K562 (cell line): ENCODE measurements around the gene GMDS. TPM values are rescaled to one million over a fixed set of nuclear protein-coding genes. Genes with fewer than 3 reads are reported as not detected.

Experiments used
- ATAC-seq: fragments of 200-7000 bp; cut with Tn5 transposase; 3 replicates; pipeline ENCODE4 v1.9.1; 2020; ENCODE audit warnings: moderate library complexity
- BruUV-seq: library from RNA; stranded (reverse); fragments of 400-500 nt; replicated peaks from 2 replicates; lab custom pipeline; 2021; lab: Mats Ljungman, UMichigan
- CTCF ChIA-PET: fragments of 300-600 bp; formaldehyde crosslinking; extraction: SDS; loops from one replicate; lab custom pipeline; 2021; ENCODE audit warnings: low intra/inter-chr PET ratio; lab: Yijun Ruan, JAX
- POLR2A ChIA-PET: fragments of 300-600, 350-650 bp; sonication (Branson Sonifier 250); formaldehyde crosslinking; extraction: SDS; loops from one replicate; lab custom pipeline; 2021; ENCODE audit warnings: antibody characterized with exemption, inconsistent platforms; lab: Yijun Ruan, JAX
- DNase-seq, 4 experiments: peaks; one replicate each; pipeline versions ENCODE4 v3.0.0 to v3.0.0-alpha.2; 2011 to 2018; ENCODE audit warnings: low spot score in 3 of 4, mixed read lengths in 3 of 4; ENCODE audit errors: extremely low read depth in 1 of 4
- FAIRE-seq: peaks from 2 replicates; lab custom pipeline; 2011; peaks lifted over from hg19 to GRCh38; lab: Jason Lieb, UNC
- H2AFZ ChIP-seq: 2 replicates; pipeline ENCODE4 v1.6.0; 2011; ENCODE audit warnings: low read depth, low read length, control low read depth, inconsistent platforms
- H3K27ac ChIP-seq: fragments of 200-600 bp; 3 replicates; pipeline ENCODE4 v1.8.0; 2011; ENCODE audit warnings: low read depth, mild to moderate bottlenecking, control low read depth, inconsistent platforms, low read length, moderate library complexity, mixed read lengths; ENCODE audit errors: extremely low read depth
- H3K27me3 ChIP-seq, 2 experiments: fragments of 300-600 bp in 1 of 2; 2 replicates in 1 of 2; 3 replicates in 1 of 2; pipeline versions ENCODE4 v1.6.0 to v1.8.0; 2011; ENCODE audit warnings: inconsistent platforms in 2 of 2, low read length in 2 of 2, mild to moderate bottlenecking in 1 of 2, mixed read lengths in 1 of 2, moderate library complexity in 1 of 2; ENCODE audit not compliant: control insufficient read depth in 2 of 2, insufficient read depth in 2 of 2
- H3K36me3 ChIP-seq: fragments of 300-600 bp; 3 replicates; pipeline ENCODE4 v1.8.0; 2011; ENCODE audit warnings: mild to moderate bottlenecking, low read length, inconsistent platforms; ENCODE audit not compliant: control insufficient read depth, insufficient read depth
- H3K4me1 ChIP-seq, 2 experiments: fragments of 200-600 bp in 1 of 2; replicated peaks in 1 of 2; 2 replicates in 1 of 2; 3 replicates in 1 of 2; pipeline versions ENCODE4 v1.5.1 to v1.8.0; 2011; ENCODE audit warnings: inconsistent platforms in 2 of 2, low read length in 2 of 2, mild to moderate bottlenecking in 1 of 2, mixed read lengths in 1 of 2, moderate library complexity in 1 of 2; ENCODE audit not compliant: control insufficient read depth in 2 of 2, insufficient read depth in 2 of 2
- H3K4me2 ChIP-seq: 2 replicates; pipeline ENCODE4 v1.6.1; 2011; ENCODE audit warnings: low read length, control low read depth, inconsistent platforms, mixed read lengths; ENCODE audit not compliant: insufficient read depth
- H3K4me3 ChIP-seq: fragments of 200-600 bp; sonication (generic), shearing (Covaris generic); 2 replicates; pipeline ENCODE4 v1.5.1; 2016; ENCODE audit warnings: control low read depth, inconsistent platforms
- H3K79me2 ChIP-seq: fragments of 200-600 bp; 3 replicates; pipeline ENCODE4 v1.8.0; 2011; ENCODE audit warnings: low read length, inconsistent platforms; ENCODE audit not compliant: control insufficient read depth, insufficient read depth
- H3K9ac ChIP-seq, 2 experiments: 2 replicates each; pipeline versions ENCODE4 v1.6.0 to v1.6.1; 2011; ENCODE audit warnings: low read depth in 2 of 2, low read length in 2 of 2, control low read depth in 1 of 2, inconsistent platforms in 1 of 2, mild to moderate bottlenecking in 1 of 2, mixed read lengths in 1 of 2; ENCODE audit not compliant: insufficient read depth in 1 of 2
- H3K9me1 ChIP-seq: one replicate; pipeline ENCODE4 v1.6.0; 2011; ENCODE audit warnings: inconsistent platforms, mild to moderate bottlenecking, low read length, moderate library complexity; ENCODE audit not compliant: control insufficient read depth, insufficient read depth
- H3K9me3 ChIP-seq: replicated peaks from 2 replicates; pipeline ENCODE4 v1.5.1; 2011; ENCODE audit warnings: low read depth, low read length, inconsistent platforms; ENCODE audit not compliant: control insufficient read depth, insufficient read depth
- H4K20me1 ChIP-seq: replicated peaks from 2 replicates; pipeline ENCODE4 v1.6.1; 2011; ENCODE audit warnings: low read length, inconsistent platforms, mixed read lengths; ENCODE audit not compliant: control insufficient read depth, insufficient read depth
- ETS2 ChIP-seq: IDR thresholded peaks from 2 replicates; pipeline ENCODE4 v1.6.1; 2016; ENCODE audit warnings: borderline replicate concordance, missing genetic modification characterization, mild to moderate bottlenecking, moderate library complexity, missing compliant biosample characterization; ENCODE audit not compliant: poor library complexity, severe bottlenecking
- FOXJ2 ChIP-seq: fragments of 200-800 bp; sonication (Bioruptor generic); IDR thresholded peaks from 2 replicates; pipeline ENCODE4 v1.6.1; 2016; ENCODE audit warnings: missing genetic modification characterization, missing compliant biosample characterization
- HEY1 ChIP-seq: fragments of 250-450 bp; sonication (Bioruptor Pico); IDR thresholded peaks from 2 replicates; pipeline ENCODE4 v1.5.0; 2020; ENCODE audit warnings: mild to moderate bottlenecking, moderate library complexity, borderline replicate concordance
- KDM4B ChIP-seq, 2 experiments: fragments of 450-650 bp in 1 of 2; sonication (generic) in 1 of 2; IDR thresholded peaks; 2 replicates each; pipeline ENCODE4 v1.6.1; 2016 to 2017; ENCODE audit warnings: borderline replicate concordance in 2 of 2, antibody characterized with exemption in 1 of 2, low read depth in 1 of 2, mild to moderate bottlenecking in 1 of 2
- KLF1 ChIP-seq: fragments of 450-650 bp; IDR thresholded peaks from 2 replicates; pipeline ENCODE4 v1.6.1; 2016; ENCODE audit warnings: missing genetic modification characterization, missing compliant biosample characterization
- NFIC ChIP-seq: fragments of 450-650 bp; IDR thresholded peaks from 2 replicates; pipeline ENCODE4 v1.6.1; 2017; ENCODE audit warnings: mild to moderate bottlenecking, inconsistent platforms
- PRPF4 ChIP-seq: fragments of 200-400 bp; formaldehyde crosslinking; IDR thresholded peaks from one replicate; pipeline ENCODE4 v1.6.1; 2017; ENCODE audit warnings: low read length, low read depth, mild to moderate bottlenecking; ENCODE audit not compliant: insufficient read depth, poor library complexity, severe bottlenecking
- XRCC5 ChIP-seq: fragments of 200-400 bp; formaldehyde crosslinking; IDR thresholded peaks from 2 replicates; pipeline ENCODE4 v1.6.1; 2017; ENCODE audit warnings: low read depth, mild to moderate bottlenecking, low read length
- ZNF707 ChIP-seq: fragments of 250-450 bp; sonication (Bioruptor Pico); conservative IDR thresholded peaks from 2 replicates; pipeline ENCODE4 v1.8.0; 2022; ENCODE audit warnings: inconsistent platforms, mild to moderate bottlenecking, moderate library complexity
- whole genome bisulfite sequencing: fragments of 100-300 bp; shearing (Covaris generic); methylation state at CpG from one replicate; pipeline ENCODE4 v1.1.6; 2016; ENCODE audit warnings: low coverage, mixed read lengths; ENCODE audit not compliant: insufficient coverage; ENCODE audit errors: missing lambda C conversion rate; 5-methylcytosine and 5-hydroxymethylcytosine counted together
- in situ Hi-C: fragments of 300-500 bp; cut with MboI; formaldehyde crosslinking; loops from 4 replicates; pipeline ENCODE4 v1.15.0; 2018; ENCODE audit warnings: inconsistent platforms, mixed read lengths
- intact Hi-C: fragments of 100-400 bp; cut with micrococcal nuclease; formaldehyde crosslinking; loops from 2 replicates; pipeline ENCODE4 v1.14.2; 2022
- polyA plus RNA-seq, 8 experiments: library from polyadenylated mRNA; depleted of rRNA in 4 of 8; stranded (reverse) in 5 of 8; unstranded in 3 of 8; fragments of >200 nt; fragmentation: Nextera tagmentation in 2 of 8; fragmentation: Illumina TruSeq in 1 of 8; extraction: Ambion mirVana in 2 of 8; extraction: Trizol in 1 of 8; gene quantifications; 2 replicates each; pipeline versions ENCODE4 v1.2.1 to v1.2.3, GENCODE V29; 2011 to 2014; ENCODE audit warnings: inconsistent platforms in 1 of 8, missing spikeins in 1 of 8
- total RNA-seq, 7 experiments: library from RNA; depleted of rRNA in 6 of 7; stranded (reverse); fragments of >200 nt in 6 of 7; fragmentation: Illumina TruSeq in 2 of 7; extraction: Trizol in 2 of 7; gene quantifications; 2 replicates each; pipeline versions ENCODE4 v1.2.1 to v1.2.3, GENCODE V29; 2011 to 2021; ENCODE audit warnings: low replicate concordance in 1 of 7
- TF ChIP-seq, protein P1 (sequence below), 2 experiments: fragments of 200-800 bp in 1 of 2; sonication (Bioruptor generic) in 1 of 2; sonication (generic) in 1 of 2; formaldehyde crosslinking in 1 of 2; IDR thresholded peaks in 1 of 2; conservative IDR thresholded peaks in 1 of 2; 2 replicates each; pipeline versions ENCODE4 v1.5.0 to v1.6.1; 2016 to 2020; ENCODE audit warnings: missing compliant biosample characterization in 1 of 2, missing genetic modification characterization in 1 of 2, missing genetic modification reagents in 1 of 2

The GMDS gene
- total and polyA plus RNA-seq, 9 of the 15 experiments (the other 6 are each of a cell fraction or from before 2014, with no cell fraction given) = 0.48 to 31.8 (median 13.4) TPM

DNA sequence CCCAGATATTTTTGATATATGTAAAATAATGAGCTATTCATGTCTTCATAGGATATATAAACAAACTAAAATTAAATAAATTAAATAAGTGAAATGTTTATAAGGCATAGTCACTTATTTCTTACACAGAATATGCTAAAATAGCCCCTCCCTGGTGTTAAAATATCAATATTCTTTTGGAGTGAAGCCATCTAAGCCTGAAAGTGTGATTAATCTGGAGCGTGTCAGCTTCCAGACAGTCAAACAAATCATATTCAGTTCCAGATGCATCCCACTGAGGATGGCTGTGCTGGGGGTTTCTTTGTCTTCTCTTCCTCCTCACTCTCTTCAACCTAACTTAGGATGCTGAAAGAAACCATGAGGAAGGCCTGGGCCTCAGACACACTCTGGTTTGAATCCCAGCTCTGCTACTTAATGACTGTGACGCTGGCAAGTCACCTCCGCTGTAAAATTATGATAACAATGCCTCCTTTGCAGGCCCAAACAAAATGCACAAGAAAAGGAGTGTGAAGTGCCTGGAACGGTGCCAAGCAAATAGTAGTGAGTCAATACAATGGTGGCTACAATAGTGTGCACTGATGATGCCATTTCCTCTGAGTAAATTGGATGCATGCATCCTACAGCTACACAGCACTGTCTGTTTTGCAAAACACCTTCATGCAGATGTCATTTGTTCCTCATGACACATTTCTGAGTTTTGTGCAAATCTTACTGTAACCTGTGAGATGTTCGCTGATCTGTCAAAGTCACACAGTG lies 474.3 kb downstream of the GMDS start:
- Histone ChIP-seq H3K9me3 (no peaks in the 10 kb centered on the region), H3K79me2 (no peaks in the 10 kb centered on the region)
- TF ChIP-seq XRCC5 (no peak), NFIC (peak; percentile 78)
- TF ChIP-seq, all 486 proteins: peak for 1
- DNase-seq (no peak), ATAC-seq (no peak), FAIRE-seq (no peak)
- no peak overlapping the region for H3K9ac ChIP-seq
- 4% methylated on average over 5 of the region's 5 CpGs for WGBS
- H3K4me2 ChIP-seq = no peak overlapping the region
- no TSS peak for BruUV-seq
- in situ Hi-C loops = no loop called here
- H3K27me3 ChIP-seq = peaks cover 10 to 15% of the 10 kb centered on the region in 2 experiments; a peak in 4 of 5 replicates
- H3K4me3 ChIP-seq = no peak overlapping the region
- no peaks in the 10 kb centered on the region for H3K36me3 ChIP-seq
- H3K9me1 ChIP-seq = no peaks in the 10 kb centered on the region
- no peak overlapping the region for H2AFZ ChIP-seq
- intact Hi-C loops = no loop called here
- no peaks in the 10 kb centered on the region for H4K20me1 ChIP-seq
- no peaks in the 10 kb centered on the region for H3K4me1 ChIP-seq
- H3K27ac ChIP-seq = no peak overlapping the region
- ChIA-PET CTCF (no interaction called here), POLR2A (interaction anchor here (1.5 kb wide), 1 partner anchor 10 kb away, joined by 4 read pairs; no protein-coding TSS in a partner anchor)

DNA sequence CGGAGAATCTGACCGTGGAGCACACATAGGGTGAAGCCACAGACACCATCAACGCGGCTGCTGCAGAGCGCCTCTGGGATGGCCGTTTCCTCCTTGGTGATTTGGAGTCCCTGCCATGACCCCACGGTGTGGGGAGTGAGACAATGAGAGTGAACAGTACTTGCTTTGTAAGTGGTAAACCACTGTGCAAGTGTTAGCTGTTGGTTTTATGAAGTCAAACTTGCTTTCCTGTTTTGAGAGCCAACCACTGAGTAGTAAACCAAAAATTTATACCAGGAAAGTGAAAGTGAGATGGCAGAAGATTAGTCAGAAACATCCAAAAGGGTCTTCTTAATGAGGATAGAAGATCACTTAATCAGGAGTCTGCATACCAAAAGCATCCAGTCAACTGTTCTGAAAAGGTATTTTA lies 475.0 kb downstream of the GMDS start:
- in situ Hi-C loops (no loop called here), intact Hi-C loops (no loop called here)
- ChIA-PET POLR2A (interaction anchor here (1.5 kb wide), 1 partner anchor 10 kb away, joined by 4 read pairs; no protein-coding TSS in a partner anchor), CTCF (no interaction called here)
- DNase-seq = no peak
- Histone ChIP-seq H3K4me3 (no peak overlapping the region), H2AFZ (no peak overlapping the region), H3K36me3 (no peaks in the 10 kb centered on the region), H3K27me3 (peaks cover 12 to 22% of the 10 kb centered on the region in 2 experiments; a peak in 4 of 5 replicates), H4K20me1 (no peaks in the 10 kb centered on the region), H3K27ac (no peak overlapping the region), H3K9me3 (no peaks in the 10 kb centered on the region), H3K9me1 (no peaks in the 10 kb centered on the region), H3K4me1 (no peaks in the 10 kb centered on the region), H3K4me2 (no peak overlapping the region), H3K79me2 (no peaks in the 10 kb centered on the region), H3K9ac (no peak overlapping the region)
- WGBS = 7% methylated on average over 7 of the region's 7 CpGs
- no TSS peak for BruUV-seq
- FAIRE-seq = no peak
- no peak for ATAC-seq
- TF ChIP-seq KLF1 = no peak
- no peak for TF ChIP-seq FOXJ2 (tag)
- TF ChIP-seq, protein P1, sequence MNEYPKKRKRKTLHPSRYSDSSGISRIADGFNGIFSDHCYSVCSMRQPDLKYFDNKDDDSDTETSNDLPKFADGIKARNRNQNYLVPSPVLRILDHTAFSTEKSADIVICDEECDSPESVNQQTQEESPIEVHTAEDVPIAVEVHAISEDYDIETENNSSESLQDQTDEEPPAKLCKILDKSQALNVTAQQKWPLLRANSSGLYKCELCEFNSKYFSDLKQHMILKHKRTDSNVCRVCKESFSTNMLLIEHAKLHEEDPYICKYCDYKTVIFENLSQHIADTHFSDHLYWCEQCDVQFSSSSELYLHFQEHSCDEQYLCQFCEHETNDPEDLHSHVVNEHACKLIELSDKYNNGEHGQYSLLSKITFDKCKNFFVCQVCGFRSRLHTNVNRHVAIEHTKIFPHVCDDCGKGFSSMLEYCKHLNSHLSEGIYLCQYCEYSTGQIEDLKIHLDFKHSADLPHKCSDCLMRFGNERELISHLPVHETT (CRISPR knock-in tag; conservative IDR thresholded peaks at IDR 0.05 in 1 of 2, IDR thresholded peaks at IDR 0.05 in 1 of 2) = no peak
- TF ChIP-seq ZNF707 = no peak
- no peak for TF ChIP-seq ETS2
- no peak for TF ChIP-seq HEY1 (CRISPR knock-in tag)
- no peak for TF ChIP-seq KDM4B (IDR thresholded peaks at IDR 0.05; ENCODE audit: borderline replicate concordance in 2 of 2, low read depth in 1 of 2)
- no peak for TF ChIP-seq PRPF4
